Measurements from ENCODE around the gene FBLIM1.

Gene FBLIM1

GRCh38 chr1:15748690-15749398 lies 9.8 kb upstream of the FBLIM1 start:
- no peak for DNase-seq

- DNase-seq: no peak
Observed at GRCh38 chr1:15749399-15750291, 8.9 kb upstream of the FBLIM1 start.

- DNase-seq: no peak
Observed at GRCh38 chr1:15750924-15751323, 7.7 kb upstream of the FBLIM1 start.

GRCh38 chr1:15751717-15752116 lies 6.9 kb upstream of the FBLIM1 start:
- no peak for DNase-seq

- DNase-seq: no peak
Observed at GRCh38 chr1:15753776-15754175, 4.8 kb upstream of the FBLIM1 start.

GRCh38 chr1:15755021-15755645 lies 3.5 kb upstream of the FBLIM1 start:
- no peak for DNase-seq

GRCh38 chr1:15755646-15756040 lies 3.0 kb upstream of the FBLIM1 start:
- DNase-seq: no peak

- no peak for DNase-seq
Observed at GRCh38 chr1:15756143-15757015, 2.2 kb upstream of the FBLIM1 start.

GRCh38 chr1:15757016-15757543 lies 1.5 kb upstream of the FBLIM1 start:
- DNase-seq: no peak

GRCh38 chr1:15757575-15758342 lies 836 bp upstream of the FBLIM1 start:
- no peak for DNase-seq

GRCh38 chr1:15758953-15759661 lies 512 bp downstream of the FBLIM1 start:
- DNase-seq: no peak

- DNase-seq: no peak
Observed at GRCh38 chr1:15760520-15761211, 2.1 kb downstream of the FBLIM1 start.

- no peak for DNase-seq
Observed at GRCh38 chr1:15761366-15762128, 3.0 kb downstream of the FBLIM1 start.

GRCh38 chr1:15762546-15762945 lies 4.0 kb downstream of the FBLIM1 start:
- DNase-seq: no peak

GRCh38 chr1:15764269-15764764 lies 5.7 kb downstream of the FBLIM1 start:
- no peak for DNase-seq

GRCh38 chr1:15764890-15765289 lies 6.3 kb downstream of the FBLIM1 start:
- no peak for DNase-seq

- DNase-seq: no peak
Observed at GRCh38 chr1:15765495-15766194, 7.0 kb downstream of the FBLIM1 start.

GRCh38 chr1:15767941-15768340 lies 9.3 kb downstream of the FBLIM1 start:
- DNase-seq: no peak

- DNase-seq: no peak
Observed at GRCh38 chr1:15768388-15768787, 9.8 kb downstream of the FBLIM1 start.

Data from DMS79 treated with DMSO at 0.1 percent for 48 hours (cell line).